Endothelial cell of umbilical vein (primary cell): ENCODE data around the gene ZNF678.

ENCODE experiments used
- EZH2 ChIP-seq: IDR thresholded peaks from 2 replicates; pipeline ENCODE4 v1.6.1; 2012; ENCODE audit warnings: borderline replicate concordance, low read depth, mild to moderate bottlenecking, moderate library complexity, low read length, inconsistent platforms; ENCODE audit not compliant: severe bottlenecking
- JUN ChIP-seq: IDR thresholded peaks from 2 replicates; pipeline ENCODE4 v1.6.1; 2011; ENCODE audit warnings: borderline replicate concordance, low read depth; ENCODE audit not compliant: insufficient read length, insufficient read depth
- MYC ChIP-seq: IDR thresholded peaks from one replicate; pipeline ENCODE4 v1.6.1; 2011; ENCODE audit warnings: mild to moderate bottlenecking, low read depth, low read length
- POLR2A ChIP-seq: IDR thresholded peaks from 2 replicates; pipeline ENCODE4 v1.6.1; 2012; ENCODE audit warnings: low read depth, mild to moderate bottlenecking, control low read depth, low read length
- POLR2AphosphoS5 ChIP-seq: IDR thresholded peaks from 2 replicates; pipeline ENCODE4 v1.6.1; 2012; ENCODE audit warnings: low read depth, mild to moderate bottlenecking, control low read depth, low read length, moderate library complexity; ENCODE audit not compliant: insufficient read depth
- TF ChIP-seq, protein P1 (sequence below), 2 donors: IDR thresholded peaks; 1 replicate in 1 of 2; 2 replicates in 1 of 2; pipeline ENCODE4 v1.5.1; 2011; ENCODE audit warnings: low read length in 2 of 2, mild to moderate bottlenecking in 2 of 2, moderate library complexity in 2 of 2, control low read depth in 1 of 2, inconsistent platforms in 1 of 2, low read depth in 1 of 2; ENCODE audit not compliant: insufficient read depth in 1 of 2; ENCODE audit errors: extremely low read depth in 1 of 2

DNA sequence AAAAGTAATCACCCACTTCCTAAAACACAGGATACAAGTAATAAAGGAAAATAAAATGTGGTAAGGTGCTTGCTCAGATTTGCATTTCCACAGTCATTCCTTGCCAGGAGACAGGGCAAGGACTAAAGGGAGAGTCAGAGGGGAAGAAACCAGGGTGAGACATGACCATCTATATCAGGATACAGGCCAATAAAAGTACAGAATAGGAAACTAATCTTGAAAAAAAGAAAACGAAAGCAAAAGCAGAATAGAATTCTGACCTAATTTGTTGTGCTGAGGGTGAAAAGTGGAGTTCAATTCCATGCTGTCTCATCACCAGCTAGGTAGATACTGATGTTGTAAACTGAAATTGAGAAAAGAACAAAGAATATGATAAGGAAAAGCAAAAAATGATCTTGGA is 144.5 kb downstream of the ZNF678 start:
- TF ChIP-seq, protein P1, sequence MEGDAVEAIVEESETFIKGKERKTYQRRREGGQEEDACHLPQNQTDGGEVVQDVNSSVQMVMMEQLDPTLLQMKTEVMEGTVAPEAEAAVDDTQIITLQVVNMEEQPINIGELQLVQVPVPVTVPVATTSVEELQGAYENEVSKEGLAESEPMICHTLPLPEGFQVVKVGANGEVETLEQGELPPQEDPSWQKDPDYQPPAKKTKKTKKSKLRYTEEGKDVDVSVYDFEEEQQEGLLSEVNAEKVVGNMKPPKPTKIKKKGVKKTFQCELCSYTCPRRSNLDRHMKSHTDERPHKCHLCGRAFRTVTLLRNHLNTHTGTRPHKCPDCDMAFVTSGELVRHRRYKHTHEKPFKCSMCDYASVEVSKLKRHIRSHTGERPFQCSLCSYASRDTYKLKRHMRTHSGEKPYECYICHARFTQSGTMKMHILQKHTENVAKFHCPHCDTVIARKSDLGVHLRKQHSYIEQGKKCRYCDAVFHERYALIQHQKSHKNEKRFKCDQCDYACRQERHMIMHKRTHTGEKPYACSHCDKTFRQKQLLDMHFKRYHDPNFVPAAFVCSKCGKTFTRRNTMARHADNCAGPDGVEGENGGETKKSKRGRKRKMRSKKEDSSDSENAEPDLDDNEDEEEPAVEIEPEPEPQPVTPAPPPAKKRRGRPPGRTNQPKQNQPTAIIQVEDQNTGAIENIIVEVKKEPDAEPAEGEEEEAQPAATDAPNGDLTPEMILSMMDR (IDR thresholded peaks at IDR 0.05; ENCODE audit: extremely low read depth in 1 of 2, insufficient read depth in 1 of 2, low read depth in 1 of 2, low read length in 2 of 2) = no peak
- TF ChIP-seq EZH2 (no peak), POLR2A (no peak), MYC (no peak), JUN (no peak), POLR2AphosphoS5 (no peak)
